NOMO-1 treated with DMSO at 0.1 percent for 48 hours (cell line): ENCODE results near the gene WASF2.
A peak's percentile ranks its signal among the peaks of the same experiment; 100 is the strongest.

Experiments
- DNase-seq: peaks from one replicate; lab custom pipeline; 2025; ENCODE audit not compliant: unreplicated experiment; lab: John Stamatoyannopoulos, UW

WASF2 gene

DNA sequence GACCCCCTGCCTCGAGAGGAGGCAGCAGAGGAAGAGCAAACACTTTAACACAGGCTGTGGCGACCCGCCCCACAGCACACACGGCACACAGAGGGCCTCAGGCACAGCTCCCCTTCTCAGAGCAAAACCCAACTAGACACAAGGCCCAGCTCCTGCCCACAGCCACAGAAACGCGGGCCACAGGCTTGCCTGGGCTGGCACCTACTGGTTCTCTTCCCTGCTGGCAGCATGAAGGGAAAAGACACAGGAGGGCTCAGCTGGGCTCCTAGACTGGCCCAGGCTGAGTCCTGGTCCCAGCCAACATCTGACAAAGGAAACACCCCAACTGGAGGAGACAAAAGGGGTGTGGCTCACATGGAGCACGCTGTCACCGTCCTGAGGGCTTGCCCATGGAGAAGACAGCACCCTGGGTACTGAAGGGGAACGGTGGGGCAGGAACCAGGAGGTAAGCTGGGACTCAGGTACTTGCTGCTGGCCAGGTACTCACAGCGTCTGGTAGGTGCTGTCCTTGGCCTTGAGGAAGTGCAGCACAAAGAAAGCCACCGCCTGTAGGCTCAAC lies 110.3 kb downstream of the WASF2 start:
- no peak for DNase-seq

DNA sequence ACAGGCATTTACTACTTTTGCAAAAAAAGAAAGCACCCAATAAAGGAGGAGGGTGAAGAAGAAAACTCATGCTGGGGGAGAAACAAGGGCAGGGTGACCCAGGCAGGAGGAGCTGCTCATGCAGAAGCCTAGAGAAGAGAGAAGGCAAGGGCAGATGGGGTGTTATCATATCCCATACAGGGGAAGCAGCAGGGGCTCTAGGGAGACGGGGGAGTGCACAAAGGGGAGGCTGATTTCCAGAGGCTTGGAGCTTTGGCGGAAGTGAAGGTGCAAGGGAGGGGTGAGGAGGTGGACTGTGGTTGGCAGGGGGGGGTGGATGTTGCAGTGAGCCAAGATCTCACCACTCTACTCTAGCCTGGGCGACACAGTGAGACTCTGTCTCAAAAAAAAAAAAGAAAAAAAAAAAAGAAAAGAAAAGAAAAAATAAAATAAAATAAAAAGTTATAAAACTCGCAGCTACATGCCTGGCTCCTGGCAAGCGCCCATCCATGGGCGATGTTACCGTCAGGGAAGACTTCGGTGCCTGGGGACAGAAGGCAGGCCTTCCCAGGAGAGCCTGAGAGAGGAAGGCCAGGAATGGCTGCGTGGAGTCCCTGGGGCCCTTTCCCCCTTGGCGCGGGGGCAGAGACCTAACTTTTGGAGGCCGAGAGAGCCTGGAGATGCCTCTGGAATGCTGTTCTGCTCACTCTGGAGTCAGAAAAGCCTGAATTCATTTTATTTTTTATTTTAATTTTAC lies 112.0 kb downstream of the WASF2 start:
- no peak for DNase-seq

DNA sequence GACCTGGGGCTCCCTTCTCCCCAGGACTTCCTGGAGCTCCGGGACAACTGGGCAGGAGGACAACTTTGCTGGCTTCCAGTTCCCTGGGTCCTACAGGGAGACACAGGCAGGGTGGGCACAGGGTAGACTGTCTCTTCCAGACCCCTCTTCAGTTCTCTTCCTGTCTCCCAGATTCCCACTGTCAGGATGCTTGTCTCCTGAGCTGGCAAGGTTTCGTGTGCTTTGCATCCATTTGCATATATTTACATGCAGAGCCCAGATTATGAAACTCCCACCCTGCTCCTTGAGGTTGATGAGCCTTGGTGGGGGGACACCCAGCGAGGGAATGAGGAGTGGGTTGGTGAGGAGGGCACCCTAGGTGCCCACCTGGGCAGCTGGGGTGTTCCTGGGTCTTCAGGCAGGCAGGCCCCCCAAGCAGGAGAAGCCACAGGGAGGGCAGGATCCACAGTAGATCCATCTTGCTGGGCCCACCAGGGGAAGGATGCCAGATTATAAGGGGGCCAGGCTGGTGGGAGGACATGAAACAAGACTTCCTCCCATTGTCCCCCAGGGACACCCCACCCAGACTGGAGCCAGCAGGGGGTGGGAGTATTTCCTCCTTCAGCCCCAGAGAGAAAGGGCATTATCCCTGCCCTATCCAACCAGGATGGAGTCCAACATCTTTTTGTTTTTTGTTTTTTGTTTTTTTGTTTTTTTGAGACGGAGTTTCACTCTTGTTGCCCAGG lies 115.4 kb downstream of the WASF2 start, which contains the start of gene FCN3:
TSS of gene FCN3 (minus strand) at position 463 of the 725 bp plus-strand sequence. CDS start at position 457, 6 bp downstream.
- no peak for DNase-seq

DNA sequence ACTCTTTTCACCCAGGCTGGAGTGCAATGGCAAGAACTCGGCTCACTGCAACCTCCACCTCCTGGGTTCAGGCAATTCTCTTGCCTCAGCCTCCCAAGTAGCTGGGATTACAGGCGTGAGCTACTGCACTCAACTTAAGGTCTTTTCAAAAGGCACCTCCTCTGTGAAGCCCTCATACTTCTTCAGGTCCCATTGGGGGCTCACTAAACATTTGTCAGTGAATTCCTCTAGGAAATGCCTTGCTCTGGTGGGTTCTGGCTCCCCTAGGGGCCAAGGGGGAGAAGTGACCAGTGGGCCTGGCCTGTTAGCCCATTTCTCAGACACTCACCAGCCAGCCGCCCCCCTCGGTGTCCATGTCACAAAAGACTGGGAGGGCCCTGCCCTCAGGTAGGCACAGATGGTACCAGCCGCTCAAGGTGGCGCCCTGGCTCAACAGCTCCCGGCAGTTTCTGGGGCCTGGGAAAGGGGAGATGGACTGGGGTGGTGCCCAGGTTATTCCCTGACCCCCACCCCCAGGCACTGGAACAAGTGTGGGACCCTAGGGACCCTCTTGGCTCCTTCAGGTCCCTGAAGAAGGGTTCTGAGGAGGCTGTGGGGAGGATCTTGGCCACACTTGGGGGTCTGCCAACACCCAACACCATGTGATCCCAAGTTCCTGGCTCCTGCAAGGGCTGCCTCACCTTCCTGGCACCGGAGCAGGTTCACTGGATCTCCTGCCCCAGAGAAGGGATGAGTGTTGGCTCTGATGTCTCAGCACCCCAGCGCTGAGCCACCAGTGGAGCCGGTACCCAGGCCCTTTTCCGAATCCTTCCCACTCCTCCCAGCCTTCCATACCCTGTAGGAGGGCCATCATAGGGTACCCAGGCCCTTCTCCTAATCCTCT lies 116.9 kb downstream of the WASF2 start:
- no peak for DNase-seq

DNA sequence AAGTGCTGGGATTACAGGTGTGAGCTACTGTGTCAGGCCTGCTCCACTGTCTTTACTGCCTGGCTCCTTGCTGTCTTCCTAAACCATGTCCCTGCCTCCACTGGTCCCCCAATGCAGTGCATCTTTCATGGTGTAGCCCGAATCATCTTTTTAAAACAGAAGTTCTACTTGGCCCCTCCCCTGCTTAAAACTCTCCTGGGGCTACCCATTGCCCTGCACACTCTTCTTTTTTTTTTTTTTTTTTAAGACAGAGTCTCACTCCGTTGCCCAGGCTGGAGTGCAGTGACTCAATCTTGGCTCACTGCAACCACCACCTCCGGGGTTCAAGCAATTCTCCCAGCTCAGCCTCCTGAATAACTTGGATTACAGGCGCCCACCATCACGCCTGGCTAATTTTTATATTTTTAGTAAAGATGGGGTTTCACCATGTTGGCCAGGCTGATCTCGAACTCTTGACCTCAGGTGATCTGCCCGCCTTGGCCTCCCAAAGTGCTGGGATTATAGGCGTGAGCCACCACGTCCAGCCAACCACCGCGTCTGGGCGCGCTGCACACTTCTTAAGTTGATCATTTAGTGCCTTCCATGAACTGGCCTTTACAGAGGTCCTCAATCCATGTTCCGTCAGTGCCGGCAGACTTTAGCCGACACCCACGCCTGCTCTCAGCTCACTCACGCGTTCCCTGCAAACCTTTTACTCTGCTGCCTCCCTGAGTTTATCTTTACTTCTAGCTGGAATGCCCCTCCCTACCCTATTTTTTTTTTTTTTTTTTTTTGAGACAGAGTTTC lies 117.8 kb downstream of the WASF2 start:
- no peak for DNase-seq

DNA sequence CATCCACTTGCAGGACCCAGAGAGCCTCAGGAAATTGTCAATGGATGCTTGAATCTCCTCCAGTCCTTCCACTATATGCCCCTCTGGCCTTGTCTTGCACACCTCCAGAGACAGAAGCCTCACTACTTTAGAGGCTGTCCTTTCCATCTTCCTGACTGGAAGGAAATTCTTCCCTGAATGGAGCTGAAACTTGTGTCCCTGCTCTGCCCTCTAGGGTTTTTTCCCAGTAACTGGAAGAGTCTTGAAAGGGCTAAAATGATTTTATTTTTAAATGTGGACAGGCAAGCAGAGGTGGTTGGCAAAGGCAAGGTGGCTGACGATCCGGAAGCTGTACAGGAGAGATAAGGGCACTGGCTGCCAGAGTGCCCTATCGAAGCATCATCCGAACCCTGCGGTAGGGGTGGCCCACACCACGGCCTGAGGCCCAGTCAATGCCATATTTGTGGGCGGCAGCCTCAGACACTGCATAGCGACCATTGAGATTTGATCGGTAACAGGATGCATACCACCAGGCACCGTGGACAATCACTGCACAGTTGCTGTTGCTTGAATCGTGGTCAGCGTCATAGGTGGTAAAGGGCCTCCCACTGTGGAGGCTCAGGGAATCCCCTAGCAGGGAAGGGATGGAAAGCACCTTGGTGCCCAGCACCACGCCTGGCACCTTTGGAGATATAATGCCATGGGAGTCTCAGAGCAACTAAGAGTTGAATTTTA lies 120.9 kb downstream of the WASF2 start:
- DNase-seq, result no peak

DNA sequence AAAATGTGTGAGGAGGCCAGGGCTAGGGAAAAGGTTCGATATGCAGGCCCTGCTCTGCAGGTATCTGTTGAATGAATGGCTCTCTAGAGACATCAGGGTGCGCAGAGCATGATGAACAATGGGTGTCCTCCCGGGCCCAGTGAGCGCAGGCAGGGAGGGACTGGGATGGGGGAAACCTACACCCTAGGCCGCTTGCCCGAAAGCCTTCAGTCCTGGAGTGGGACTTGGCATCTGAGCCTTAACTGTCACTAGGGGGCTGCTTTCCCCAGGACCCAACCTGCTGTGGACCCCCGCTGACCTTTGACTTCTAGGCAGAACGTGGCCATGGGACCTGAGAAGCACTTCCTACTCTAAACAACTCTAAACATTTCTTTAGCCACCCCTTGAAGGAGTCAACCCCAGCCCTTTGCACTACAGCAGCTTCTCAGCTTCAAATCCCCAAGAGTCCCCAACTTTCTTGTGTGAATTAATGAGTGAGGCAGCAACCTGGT lies 122.8 kb downstream of the WASF2 start:
- no peak for DNase-seq

DNA sequence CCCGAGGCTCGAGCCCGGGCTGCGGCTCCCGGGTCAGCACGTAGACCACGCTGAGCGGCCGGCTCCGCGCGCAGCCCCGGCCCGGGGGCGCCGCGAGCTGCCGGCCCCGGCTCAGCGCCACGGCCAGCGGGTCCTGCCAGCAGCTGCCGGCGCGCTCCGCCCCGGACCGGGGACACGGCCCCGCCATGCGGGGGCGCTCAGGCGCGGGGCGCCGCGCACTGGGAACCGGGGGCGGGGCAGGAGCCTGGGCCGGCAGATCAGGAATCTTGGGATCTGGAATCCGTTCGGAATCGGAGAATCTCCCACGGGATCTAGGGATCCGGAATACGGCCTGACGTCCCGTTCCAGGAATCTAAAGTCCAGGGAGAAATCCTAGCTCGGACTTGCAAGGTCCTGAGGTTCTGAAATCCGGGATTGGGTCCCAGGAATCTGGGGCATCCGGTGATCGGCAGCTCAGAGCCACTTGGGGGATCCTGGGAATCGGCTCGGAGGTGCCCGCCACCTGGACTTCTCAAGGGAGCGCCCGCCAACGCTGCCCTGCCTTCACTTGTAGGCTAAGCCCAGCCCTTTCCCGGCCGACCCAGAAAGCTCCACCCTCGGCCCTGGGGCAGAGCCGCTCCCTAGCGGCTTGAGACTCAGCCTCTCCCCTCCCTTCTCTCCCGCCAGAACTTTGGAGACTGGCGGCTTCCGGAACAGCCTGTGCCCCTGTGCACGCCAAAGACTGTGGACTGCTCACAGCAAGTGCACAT lies 123.4 kb downstream of the WASF2 start, which contains the start of gene MAP3K6:
TSS of gene MAP3K6 (minus strand) at position 551 of the 749 bp plus-strand sequence. CDS start at position 187, 364 bp downstream.
- DNase-seq, result peak; percentile 59

DNA sequence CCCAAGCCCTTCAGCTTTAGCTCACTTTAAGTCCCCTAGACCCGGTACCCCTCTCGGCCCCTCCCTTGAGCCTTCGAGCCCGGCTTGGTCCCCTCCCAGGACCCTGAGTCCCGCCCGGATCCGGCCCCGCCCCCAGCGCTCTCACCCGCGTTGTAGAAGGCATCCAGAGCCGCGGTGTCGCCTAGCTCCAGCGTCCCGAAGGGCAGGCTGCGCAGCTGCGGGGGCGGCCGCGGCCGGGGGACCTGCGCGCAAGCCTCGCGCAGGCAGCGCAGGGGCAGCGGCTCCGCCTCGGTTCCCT lies 123.9 kb downstream of the WASF2 start:
- peak; percentile 21 for DNase-seq

DNA sequence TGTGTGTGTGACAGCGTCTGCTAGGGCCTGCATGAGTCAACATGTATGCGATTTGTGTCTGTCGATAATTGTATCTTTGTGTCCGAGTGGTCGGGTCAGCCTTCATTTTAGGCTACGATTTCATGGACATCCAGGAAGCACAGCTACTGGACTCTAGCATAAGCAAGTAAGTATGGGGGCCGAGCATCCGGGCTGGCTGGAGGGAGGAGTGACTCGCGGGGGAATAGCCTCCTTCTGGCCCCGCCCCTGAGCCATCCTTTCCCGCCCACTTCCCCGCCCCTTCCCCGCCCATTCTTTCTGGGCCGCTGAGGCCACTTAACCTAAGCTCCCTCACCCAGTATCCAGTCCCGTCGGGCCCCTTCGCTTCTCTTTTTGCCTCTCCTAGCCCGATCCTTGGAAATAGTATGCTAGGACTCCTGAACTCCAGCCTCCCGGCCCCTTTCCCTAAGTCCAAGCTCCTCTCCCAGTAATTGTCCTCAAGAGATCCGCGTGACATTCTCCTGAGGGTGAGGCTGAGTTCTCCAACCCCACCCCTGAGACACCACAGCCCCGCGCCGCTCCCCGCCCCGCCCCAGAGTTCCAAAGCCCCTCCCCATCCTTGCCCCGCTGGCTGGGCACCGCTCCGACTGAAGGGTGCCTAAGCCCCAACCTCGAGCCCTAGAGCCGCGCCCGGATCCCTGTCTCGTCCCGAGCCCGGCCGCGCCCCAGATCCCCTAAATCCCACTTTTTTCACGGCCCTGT lies 124.4 kb downstream of the WASF2 start:
- peak; percentile 74 for DNase-seq

DNA sequence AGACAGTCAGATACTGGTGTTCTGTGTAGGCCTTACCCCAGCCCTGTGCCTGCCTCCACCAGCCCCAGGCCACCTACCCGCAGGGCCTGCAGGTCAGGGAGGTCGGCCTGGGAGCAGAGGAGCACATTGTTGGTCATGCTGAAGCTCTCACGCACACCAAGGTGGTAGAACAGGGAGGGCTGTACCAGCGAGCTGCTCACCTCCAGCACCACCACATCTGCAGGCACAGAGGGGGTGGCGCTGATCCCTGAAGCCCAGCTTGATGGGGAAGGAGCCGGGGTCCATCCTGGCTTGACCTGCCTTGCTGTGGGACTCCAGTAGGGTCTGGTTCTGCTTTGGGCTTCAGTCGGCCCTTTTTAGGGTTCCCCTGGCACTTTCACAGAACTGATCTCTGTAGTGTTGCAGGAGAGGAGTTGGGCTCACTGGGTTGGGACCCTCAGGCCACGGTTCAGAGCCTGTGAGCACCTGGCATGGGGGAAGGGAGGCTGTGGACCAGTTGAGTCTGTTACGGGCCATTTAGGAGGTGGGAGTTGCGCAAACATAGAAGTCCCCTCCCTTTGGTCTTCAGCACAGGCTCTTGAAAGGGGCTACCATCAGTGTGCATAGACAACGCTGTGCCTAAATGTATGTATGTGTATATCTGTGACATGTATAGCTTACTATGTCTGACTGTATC lies 125.1 kb downstream of the WASF2 start:
- DNase-seq, result no peak

DNA sequence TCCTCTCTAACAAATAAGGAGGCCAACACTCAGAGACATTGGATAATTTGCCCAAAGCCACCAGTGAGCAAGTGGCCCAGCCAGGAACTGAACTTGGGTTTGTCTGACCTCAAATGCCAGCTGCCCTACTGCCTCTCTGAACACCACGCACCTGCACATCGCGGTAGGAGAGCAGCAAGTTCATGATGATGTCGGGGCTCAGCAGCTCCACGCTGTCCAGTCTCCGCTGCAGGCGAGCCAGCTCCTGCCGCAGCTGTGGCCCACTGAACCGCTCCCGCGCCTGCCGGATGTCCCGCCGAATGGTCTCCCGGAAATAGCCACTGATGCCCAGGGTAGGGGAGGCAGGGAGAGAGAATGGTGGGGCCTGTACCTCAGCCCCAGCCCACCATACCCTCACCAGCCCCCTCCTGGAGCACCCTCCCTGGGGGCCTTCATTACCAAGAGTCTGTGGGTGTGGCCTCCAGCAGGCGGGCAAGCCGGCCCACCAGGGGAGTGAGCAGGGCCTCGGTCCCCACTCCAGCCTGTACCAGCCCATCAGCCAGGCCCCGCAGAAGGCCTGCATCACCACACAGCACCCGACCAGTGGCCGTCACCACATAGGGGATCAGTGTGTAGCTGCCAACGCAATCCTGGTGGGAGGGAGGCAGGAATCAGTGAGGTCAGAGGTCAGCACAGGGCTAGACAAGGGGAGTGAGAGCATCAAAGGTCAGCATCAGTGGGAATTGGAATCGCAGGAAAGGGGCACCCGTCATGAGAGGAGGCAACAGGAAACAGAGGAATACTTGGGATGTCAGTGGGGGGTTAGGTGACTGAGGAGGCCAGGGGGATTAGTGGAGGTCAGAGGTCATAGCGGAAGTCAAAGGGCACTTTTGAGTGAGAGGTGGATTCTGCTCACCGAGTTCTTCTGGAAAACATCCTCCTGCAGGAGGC lies 125.9 kb downstream of the WASF2 start:
- DNase-seq, result no peak

DNA sequence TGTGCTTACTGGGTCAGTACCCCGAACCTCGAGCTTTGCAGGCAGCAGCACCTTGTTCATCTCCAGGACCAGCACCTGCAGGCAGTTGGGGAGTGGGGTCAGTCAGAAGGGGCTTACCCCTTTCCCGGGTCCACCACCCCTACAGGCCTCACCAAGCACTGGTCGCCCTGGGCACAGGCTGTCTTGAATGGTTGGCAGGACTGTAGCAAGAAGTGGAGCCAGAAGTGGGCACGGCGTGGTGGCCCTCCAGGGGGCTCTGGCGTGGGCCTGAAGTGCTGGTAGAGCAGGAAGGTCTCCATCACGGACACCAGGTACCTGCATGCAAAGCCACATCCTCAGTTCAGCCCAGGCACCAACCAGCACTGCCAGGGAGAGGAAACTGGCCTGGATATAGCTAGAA lies 128.4 kb downstream of the WASF2 start:
- no peak for DNase-seq

DNA sequence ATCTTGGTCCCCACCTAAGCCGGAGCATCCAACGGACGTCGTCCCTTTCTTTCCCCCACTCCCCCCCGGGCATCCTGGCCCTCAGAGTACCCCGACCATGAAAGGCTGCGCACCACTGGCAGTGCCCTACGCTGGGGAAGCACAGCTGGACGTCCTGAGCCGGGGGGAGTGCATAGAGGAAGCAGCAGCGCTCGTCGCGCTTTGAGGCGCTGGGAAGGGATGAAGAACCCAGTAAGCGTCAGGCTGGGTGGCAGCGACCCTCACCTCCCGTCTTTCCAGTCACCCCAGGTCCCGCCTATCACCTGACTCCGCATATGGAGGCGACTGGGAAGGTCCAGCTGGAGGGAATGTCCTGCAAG lies 128.9 kb downstream of the WASF2 start:
- no peak for DNase-seq

DNA sequence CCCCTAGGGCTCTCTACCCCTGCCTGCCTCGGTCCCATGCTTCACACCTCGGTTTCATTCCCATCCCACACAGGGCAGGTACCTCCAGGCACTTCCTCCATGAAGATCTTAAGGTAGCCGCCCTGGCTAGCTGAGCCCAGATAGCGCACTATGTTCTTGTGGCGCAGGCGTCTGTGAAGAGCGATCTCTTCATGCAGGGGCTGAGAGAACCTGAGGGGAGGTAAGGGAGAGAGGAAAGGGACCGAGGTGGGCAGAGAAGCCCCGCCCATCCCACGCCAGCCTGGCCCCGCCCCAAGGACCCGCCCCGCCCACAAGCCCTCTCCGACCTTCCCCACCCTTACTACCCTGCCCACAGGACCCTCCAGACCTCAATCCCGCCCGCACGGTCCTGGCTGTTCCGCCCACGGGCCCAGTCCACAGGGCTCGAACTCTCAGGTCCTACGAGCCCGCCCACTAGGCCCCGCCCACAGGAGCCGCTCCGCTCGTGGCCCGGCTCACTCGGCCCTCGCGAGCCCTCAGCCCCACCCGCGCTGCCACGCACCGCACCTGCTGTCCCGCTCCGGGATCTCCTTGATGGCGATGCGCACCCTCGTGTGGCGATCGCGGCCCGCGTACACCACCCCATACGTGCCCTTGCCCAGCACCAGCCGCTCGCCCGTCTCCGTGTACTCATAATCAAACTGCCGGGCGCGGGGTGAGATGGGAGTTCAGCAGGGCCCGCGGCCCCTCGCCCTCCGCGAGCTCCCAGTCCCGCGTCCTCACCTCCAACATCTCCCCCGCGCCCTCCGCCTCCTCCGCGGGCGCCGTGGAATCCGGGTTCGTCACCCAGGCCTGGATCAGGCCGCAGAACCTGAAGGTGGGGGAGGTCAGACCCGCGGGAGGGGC lies 129.6 kb downstream of the WASF2 start:
- DNase-seq, result no peak

DNA sequence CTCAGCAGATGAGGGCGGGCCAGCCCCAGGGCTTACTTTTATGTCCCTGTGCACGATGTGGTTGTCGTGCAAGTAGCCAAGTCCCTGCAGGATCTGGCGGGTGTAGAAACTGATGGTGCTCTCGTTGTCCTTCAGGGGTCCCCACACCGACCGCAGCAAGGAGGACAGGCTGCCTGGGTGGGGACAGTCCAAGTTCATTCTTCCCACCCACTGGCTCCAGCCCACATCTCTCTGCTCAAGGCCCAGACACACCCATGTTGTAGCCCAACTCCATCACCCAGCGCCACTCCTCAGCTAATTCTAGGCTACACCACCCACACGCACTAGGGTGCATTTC lies 130.2 kb downstream of the WASF2 start:
- DNase-seq, result no peak
